Measurements from ENCODE around the gene FBXO10.

Gene FBXO10

DNA sequence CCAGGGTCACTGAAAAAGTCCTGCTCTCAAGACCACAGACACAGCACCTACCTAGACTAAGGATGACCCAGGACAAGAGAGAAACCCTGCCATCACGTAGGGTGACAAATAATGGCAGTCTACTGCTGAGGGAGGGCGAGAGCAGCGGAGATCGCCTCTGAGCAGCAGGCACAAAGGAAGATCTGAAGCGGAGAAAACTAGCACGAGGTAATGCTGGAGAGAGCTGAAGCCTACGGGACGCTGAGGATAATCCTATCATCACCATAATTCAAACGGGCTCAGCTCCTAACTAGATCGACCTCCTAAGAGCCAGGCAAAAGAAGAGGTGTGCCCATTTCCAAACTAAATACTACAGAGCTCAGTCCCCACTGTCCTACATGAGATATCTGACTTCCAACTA lies 41.3 kb downstream of the FBXO10 start:
- no peaks in the 10 kb centered on the region for H3K9me3 ChIP-seq (ENCODE audit: control insufficient read depth, low read length)
- H3K4me3 ChIP-seq (ENCODE audit: insufficient read depth, low read depth, low read length), result no peak overlapping the region
- no peaks in the 10 kb centered on the region for H3K27me3 ChIP-seq (ENCODE audit: control insufficient read depth, insufficient read depth, low read length, poor library complexity, severe bottlenecking)
- 62 to 78% methylated on average over 10 of the region's 10 CpGs for WGBS, 2 experiments
- peak overlapping the region; percentile 81 for H3K27ac ChIP-seq (ENCODE audit: insufficient read depth, low read depth, low read length, poor library complexity, severe bottlenecking)
- peaks cover 38% of the 10 kb centered on the region for H3K36me3 ChIP-seq (ENCODE audit: control insufficient read depth, insufficient read depth, low read length)
- H3K4me1 ChIP-seq (ENCODE audit: control insufficient read depth, insufficient read depth, low read length), result no peaks in the 10 kb centered on the region

DNA sequence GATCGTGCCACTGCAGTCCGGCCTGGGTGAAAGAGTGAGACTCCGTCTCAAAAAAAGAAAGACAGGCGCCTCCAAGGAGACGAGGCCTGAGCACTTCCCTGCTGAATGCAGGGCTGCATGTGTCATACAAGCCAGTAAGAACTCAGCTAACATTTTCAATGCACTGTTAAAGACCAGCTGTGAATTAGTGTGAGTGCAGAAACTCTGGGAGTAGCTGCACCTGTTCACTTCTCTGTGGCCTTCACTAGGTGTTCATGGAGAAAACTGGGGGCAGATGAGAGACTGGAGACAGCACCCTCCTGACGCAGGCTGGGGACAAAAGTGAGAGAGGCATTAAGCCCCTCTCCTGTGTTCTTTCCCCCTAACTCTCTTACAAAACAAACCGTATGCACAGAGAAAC lies 41.8 kb downstream of the FBXO10 start:
- H3K4me3 ChIP-seq (ENCODE audit: insufficient read depth, low read depth, low read length), result no peak overlapping the region
- H3K27me3 ChIP-seq (ENCODE audit: control insufficient read depth, insufficient read depth, low read length, poor library complexity, severe bottlenecking), result no peaks in the 10 kb centered on the region
- H3K9me3 ChIP-seq (ENCODE audit: control insufficient read depth, low read length), result no peaks in the 10 kb centered on the region
- H3K36me3 ChIP-seq (ENCODE audit: control insufficient read depth, insufficient read depth, low read length), result peaks cover 38% of the 10 kb centered on the region
- peak overlapping the region; percentile 81 for H3K27ac ChIP-seq (ENCODE audit: insufficient read depth, low read depth, low read length, poor library complexity, severe bottlenecking)
- H3K4me1 ChIP-seq (ENCODE audit: control insufficient read depth, insufficient read depth, low read length), result no peaks in the 10 kb centered on the region
- 90 to 92% methylated on average over 7 of the region's 7 CpGs for WGBS, 2 experiments

- Histone ChIP-seq H3K27me3 (ENCODE audit: control insufficient read depth, insufficient read depth, low read length, poor library complexity, severe bottlenecking) (no peaks in the 10 kb centered on the region), H3K27ac (ENCODE audit: insufficient read depth, low read depth, low read length, poor library complexity, severe bottlenecking) (no peak overlapping the region), H3K36me3 (ENCODE audit: control insufficient read depth, insufficient read depth, low read length) (peaks cover 44% of the 10 kb centered on the region), H3K9me3 (ENCODE audit: control insufficient read depth, low read length) (no peaks in the 10 kb centered on the region), H3K4me3 (ENCODE audit: insufficient read depth, low read depth, low read length) (no peak overlapping the region), H3K4me1 (ENCODE audit: control insufficient read depth, insufficient read depth, low read length) (no peaks in the 10 kb centered on the region)
- WGBS, 2 experiments, result 96% methylated on average over 13 of the region's 13 CpGs
Observed at GRCh38 chr9:37531699-37532098, 44.5 kb downstream of the FBXO10 start.

GRCh38 chr9:37528652-37529471 lies 47.3 kb downstream of the FBXO10 start:
- Histone ChIP-seq H3K27ac (ENCODE audit: insufficient read depth, low read depth, low read length, poor library complexity, severe bottlenecking) (no peak overlapping the region), H3K4me1 (ENCODE audit: control insufficient read depth, insufficient read depth, low read length) (no peaks in the 10 kb centered on the region), H3K36me3 (ENCODE audit: control insufficient read depth, insufficient read depth, low read length) (peaks cover 51% of the 10 kb centered on the region), H3K27me3 (ENCODE audit: control insufficient read depth, insufficient read depth, low read length, poor library complexity, severe bottlenecking) (no peaks in the 10 kb centered on the region), H3K4me3 (ENCODE audit: insufficient read depth, low read depth, low read length) (no peak overlapping the region), H3K9me3 (ENCODE audit: control insufficient read depth, low read length) (no peaks in the 10 kb centered on the region)
- 96% methylated on average over 18 of the region's 18 CpGs for WGBS, 2 experiments

GRCh38 chr9:37523916-37524315 lies 52.3 kb downstream of the FBXO10 start:
- Histone ChIP-seq H3K4me1 (ENCODE audit: control insufficient read depth, insufficient read depth, low read length) (no peaks in the 10 kb centered on the region), H3K9me3 (ENCODE audit: control insufficient read depth, low read length) (no peaks in the 10 kb centered on the region), H3K36me3 (ENCODE audit: control insufficient read depth, insufficient read depth, low read length) (peaks cover 60% of the 10 kb centered on the region), H3K27me3 (ENCODE audit: control insufficient read depth, insufficient read depth, low read length, poor library complexity, severe bottlenecking) (no peaks in the 10 kb centered on the region), H3K4me3 (ENCODE audit: insufficient read depth, low read depth, low read length) (no peak overlapping the region), H3K27ac (ENCODE audit: insufficient read depth, low read depth, low read length, poor library complexity, severe bottlenecking) (no peak overlapping the region)
- 94 to 96% methylated on average over 6 of the region's 6 CpGs for WGBS, 2 experiments

GRCh38 chr9:37522971-37523370 lies 53.2 kb downstream of the FBXO10 start:
- H3K4me3 ChIP-seq (ENCODE audit: insufficient read depth, low read depth, low read length), result no peak overlapping the region
- H3K27ac ChIP-seq (ENCODE audit: insufficient read depth, low read depth, low read length, poor library complexity, severe bottlenecking), result no peak overlapping the region
- H3K27me3 ChIP-seq (ENCODE audit: control insufficient read depth, insufficient read depth, low read length, poor library complexity, severe bottlenecking), result no peaks in the 10 kb centered on the region
- 88 to 96% methylated on average over 2 of the region's 2 CpGs for WGBS, 2 experiments
- no peaks in the 10 kb centered on the region for H3K9me3 ChIP-seq (ENCODE audit: control insufficient read depth, low read length)
- no peaks in the 10 kb centered on the region for H3K4me1 ChIP-seq (ENCODE audit: control insufficient read depth, insufficient read depth, low read length)
- H3K36me3 ChIP-seq (ENCODE audit: control insufficient read depth, insufficient read depth, low read length), result peaks cover 61% of the 10 kb centered on the region

- Histone ChIP-seq H3K27ac (ENCODE audit: insufficient read depth, low read depth, low read length, poor library complexity, severe bottlenecking) (no peak overlapping the region), H3K4me3 (ENCODE audit: insufficient read depth, low read depth, low read length) (no peak overlapping the region), H3K36me3 (ENCODE audit: control insufficient read depth, insufficient read depth, low read length) (peaks cover 59% of the 10 kb centered on the region), H3K4me1 (ENCODE audit: control insufficient read depth, insufficient read depth, low read length) (no peaks in the 10 kb centered on the region), H3K27me3 (ENCODE audit: control insufficient read depth, insufficient read depth, low read length, poor library complexity, severe bottlenecking) (no peaks in the 10 kb centered on the region), H3K9me3 (ENCODE audit: control insufficient read depth, low read length) (no peaks in the 10 kb centered on the region)
- 93 to 97% methylated on average over 10 of the region's 10 CpGs for WGBS, 2 experiments
Observed at GRCh38 chr9:37521111-37521510, 55.1 kb downstream of the FBXO10 start.

DNA sequence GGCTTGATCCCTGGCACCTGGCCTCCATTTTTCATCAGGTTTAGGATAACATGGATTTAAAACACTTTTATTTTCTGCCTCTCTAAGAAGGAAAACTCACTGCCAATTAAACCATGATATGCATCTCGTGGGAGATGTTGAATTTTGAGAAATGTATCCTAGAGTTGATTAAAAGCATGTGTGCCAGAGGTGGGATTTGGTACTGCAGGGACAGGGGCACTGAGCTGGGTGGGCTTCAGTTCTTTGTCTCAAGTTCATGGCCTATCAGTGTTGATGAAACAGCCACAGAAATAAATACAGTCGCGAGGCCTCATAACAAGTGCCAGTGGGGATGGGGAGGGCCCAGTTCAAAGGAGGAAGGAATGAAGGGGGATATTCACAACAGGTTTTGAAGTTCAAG lies 55.5 kb downstream of the FBXO10 start:
- no peak overlapping the region for H3K4me3 ChIP-seq (ENCODE audit: insufficient read depth, low read depth, low read length)
- H3K36me3 ChIP-seq (ENCODE audit: control insufficient read depth, insufficient read depth, low read length), result peaks cover 63% of the 10 kb centered on the region
- no peak overlapping the region for H3K27ac ChIP-seq (ENCODE audit: insufficient read depth, low read depth, low read length, poor library complexity, severe bottlenecking)
- H3K9me3 ChIP-seq (ENCODE audit: control insufficient read depth, low read length), result no peaks in the 10 kb centered on the region
- H3K27me3 ChIP-seq (ENCODE audit: control insufficient read depth, insufficient read depth, low read length, poor library complexity, severe bottlenecking), result no peaks in the 10 kb centered on the region
- no peaks in the 10 kb centered on the region for H3K4me1 ChIP-seq (ENCODE audit: control insufficient read depth, insufficient read depth, low read length)
- WGBS, 2 experiments, result 96 to 97% methylated on average over 3 of the region's 3 CpGs

DNA sequence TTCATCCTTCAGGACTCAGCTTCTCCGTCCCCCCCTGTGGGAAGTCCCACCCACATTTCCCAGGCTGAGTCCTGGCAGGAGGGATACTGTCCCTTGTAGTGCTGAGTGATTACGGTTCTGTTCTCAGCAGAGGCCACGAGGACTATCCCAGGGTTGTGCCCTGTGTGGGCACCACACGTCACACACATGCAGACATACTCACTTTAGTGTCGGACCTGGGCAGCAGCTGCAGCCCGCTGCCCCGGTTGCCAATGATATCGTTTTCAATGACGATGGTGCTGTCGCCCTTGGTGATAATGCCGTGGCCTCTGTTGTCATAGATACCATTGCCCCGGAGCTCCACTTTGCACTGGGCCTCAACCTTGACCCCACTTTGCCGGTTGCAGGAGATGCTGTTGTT lies 58.3 kb downstream of the FBXO10 start:
- Histone ChIP-seq H3K36me3 (ENCODE audit: control insufficient read depth, insufficient read depth, low read length) (peaks cover 45% of the 10 kb centered on the region), H3K27me3 (ENCODE audit: control insufficient read depth, insufficient read depth, low read length, poor library complexity, severe bottlenecking) (no peaks in the 10 kb centered on the region), H3K4me1 (ENCODE audit: control insufficient read depth, insufficient read depth, low read length) (no peaks in the 10 kb centered on the region), H3K27ac (ENCODE audit: insufficient read depth, low read depth, low read length, poor library complexity, severe bottlenecking) (no peak overlapping the region), H3K4me3 (ENCODE audit: insufficient read depth, low read depth, low read length) (no peak overlapping the region), H3K9me3 (ENCODE audit: control insufficient read depth, low read length) (no peaks in the 10 kb centered on the region)
- WGBS, 2 experiments, result 93 to 94% methylated on average over 13 of the region's 13 CpGs

GRCh38 chr9:37515620-37516258 lies 60.4 kb downstream of the FBXO10 start:
- H3K27ac ChIP-seq (ENCODE audit: insufficient read depth, low read depth, low read length, poor library complexity, severe bottlenecking), result no peak overlapping the region
- peaks cover 35% of the 10 kb centered on the region for H3K36me3 ChIP-seq (ENCODE audit: control insufficient read depth, insufficient read depth, low read length)
- WGBS, 2 experiments, result 92 to 95% methylated on average over 14 of the region's 14 CpGs
- H3K4me1 ChIP-seq (ENCODE audit: control insufficient read depth, insufficient read depth, low read length), result no peaks in the 10 kb centered on the region
- no peaks in the 10 kb centered on the region for H3K27me3 ChIP-seq (ENCODE audit: control insufficient read depth, insufficient read depth, low read length, poor library complexity, severe bottlenecking)
- no peak overlapping the region for H3K4me3 ChIP-seq (ENCODE audit: insufficient read depth, low read depth, low read length)
- no peaks in the 10 kb centered on the region for H3K9me3 ChIP-seq (ENCODE audit: control insufficient read depth, low read length)

Measured in ectodermal cell (in vitro differentiated cells).